Muscle of leg (tissue), 11 donors: ENCODE measurements around the gene GLRB. TPM values are rescaled to one million over a fixed set of nuclear protein-coding genes. Genes with fewer than 3 reads are reported as not detected.
"Not testable (repeated sequence)": the region's sequence is repeated elsewhere in the genome, so short reads cannot be mapped to it uniquely, and the experiment has no call there.

Experiments used
- DNase-seq: peaks from one replicate; pipeline ENCODE4 v3.0.0; 2013
- H3K27ac ChIP-seq: one replicate; pipeline ENCODE4 v1.5.1; 2013; ENCODE audit warnings: mild to moderate bottlenecking, low read length, control low read depth
- H3K27me3 ChIP-seq: one replicate; pipeline ENCODE4 v1.6.1; 2013; ENCODE audit warnings: low read length; ENCODE audit not compliant: control insufficient read depth, insufficient read depth
- H3K36me3 ChIP-seq: one replicate; pipeline ENCODE4 v1.6.1; 2013; ENCODE audit warnings: low read length; ENCODE audit not compliant: control insufficient read depth, insufficient read depth
- H3K4me1 ChIP-seq: one replicate; pipeline ENCODE4 v1.6.1; 2013; ENCODE audit warnings: low read length; ENCODE audit not compliant: control insufficient read depth, insufficient read depth
- H3K4me3 ChIP-seq: one replicate; pipeline ENCODE4 v1.5.1; 2013; ENCODE audit warnings: low read length, control low read depth
- H3K9me3 ChIP-seq: replicated peaks from 2 replicates; pipeline ENCODE4 v1.6.1; 2013; ENCODE audit warnings: low read depth, low read length; ENCODE audit not compliant: control insufficient read depth
- WGBS: methylation state at CpG from one replicate; pipeline ENCODE4 v1.1.5; 2013; ENCODE audit warnings: missing lambda C conversion rate; ENCODE audit not compliant: insufficient coverage; 5-methylcytosine and 5-hydroxymethylcytosine counted together
- polyA plus RNA-seq, 8 donors: library from polyadenylated mRNA; unstranded; fragments of 120-200 nt; gene quantifications; one replicate each; pipeline versions ENCODE4 v1.2.1 to v1.2.3, GENCODE V29; 2013; ENCODE audit warnings: inconsistent platforms in 1 of 8, low replicate concordance in 1 of 8; ENCODE audit not compliant: insufficient read length in 8 of 8, insufficient read depth in 1 of 8
- total RNA-seq: library from RNA; stranded (reverse); fragments of 120-200 nt; gene quantifications from one replicate; pipeline ENCODE4 v1.2.4, GENCODE V29; 2013

Gene GLRB
- total and polyA plus RNA-seq, 9 donors, result 3.9 to 8.9 (median 7.2) TPM

GRCh38 chr4:157180268-157180667, 104.3 kb downstream of the GLRB start:
- not testable (repeated sequence) for H3K27me3 ChIP-seq, H3K4me1 ChIP-seq, H3K36me3 ChIP-seq, H3K4me3 ChIP-seq, DNase-seq, H3K9me3 ChIP-seq, H3K27ac ChIP-seq
- 84% methylated on average over 13 of the region's 14 CpGs for WGBS

- Histone ChIP-seq H3K27ac (no peak overlapping the region), H3K36me3 (no peaks in the 10 kb centered on the region), H3K27me3 (no peaks in the 10 kb centered on the region), H3K4me3 (no peak overlapping the region), H3K4me1 (no peaks in the 10 kb centered on the region), H3K9me3 (no peaks in the 10 kb centered on the region)
- DNase-seq, result no peak
- WGBS, result no CpG with 5 or more reads among the region's 1 CpG
These were observed 108.3 kb downstream of the GLRB start for GRCh38 chr4:157184300-157184699.

GRCh38 chr4:157185363-157185762, 109.4 kb downstream of the GLRB start:
- DNase-seq, result no peak
- H3K4me3 ChIP-seq, result no peak overlapping the region
- no peak overlapping the region for H3K27ac ChIP-seq
- no peaks in the 10 kb centered on the region for H3K9me3 ChIP-seq
- H3K4me1 ChIP-seq, result no peaks in the 10 kb centered on the region
- H3K36me3 ChIP-seq, result no peaks in the 10 kb centered on the region
- H3K27me3 ChIP-seq, result no peaks in the 10 kb centered on the region

- no CpG with 5 or more reads among the region's 2 CpGs for WGBS
- no peak overlapping the region for H3K4me3 ChIP-seq
- H3K4me1 ChIP-seq, result no peaks in the 10 kb centered on the region
- no peak overlapping the region for H3K27ac ChIP-seq
- no peaks in the 10 kb centered on the region for H3K27me3 ChIP-seq
- H3K36me3 ChIP-seq, result no peaks in the 10 kb centered on the region
- DNase-seq, result no peak
- H3K9me3 ChIP-seq, result no peaks in the 10 kb centered on the region
These were observed 119.4 kb downstream of the GLRB start for GRCh38 chr4:157195374-157195773.

GRCh38 chr4:157196046-157196445, 120.1 kb downstream of the GLRB start:
- no peak overlapping the region for H3K4me3 ChIP-seq
- no peak overlapping the region for H3K27ac ChIP-seq
- 100% methylated on average over 1 of the region's 1 CpG for WGBS
- no peaks in the 10 kb centered on the region for H3K9me3 ChIP-seq
- no peak for DNase-seq
- no peaks in the 10 kb centered on the region for H3K4me1 ChIP-seq
- no peaks in the 10 kb centered on the region for H3K27me3 ChIP-seq
- H3K36me3 ChIP-seq, result no peaks in the 10 kb centered on the region

- 73% methylated on average over 13 of the region's 17 CpGs for WGBS
- Histone ChIP-seq H3K4me3 (no peak overlapping the region), H3K9me3 (no peaks in the 10 kb centered on the region), H3K27ac (no peak overlapping the region), H3K4me1 (no peaks in the 10 kb centered on the region), H3K27me3 (no peaks in the 10 kb centered on the region), H3K36me3 (no peaks in the 10 kb centered on the region)
- no peak for DNase-seq
These were observed 128.8 kb downstream of the GLRB start for GRCh38 chr4:157204634-157205244.

GRCh38 chr4:157217708-157218107, 141.8 kb downstream of the GLRB start:
- H3K27ac ChIP-seq, result no peak overlapping the region
- WGBS, result no CpG with 5 or more reads among the region's 3 CpGs
- peak; percentile 15 for DNase-seq

GRCh38 chr4:157219711-157220370, 143.9 kb downstream of the GLRB start:
- no peak for DNase-seq
- H3K36me3 ChIP-seq, result no peaks in the 10 kb centered on the region
- peaks cover 14% of the 10 kb centered on the region for H3K4me1 ChIP-seq
- WGBS, result 1% methylated on average over 9 of the region's 16 CpGs
- no peaks in the 10 kb centered on the region for H3K9me3 ChIP-seq
- no peak overlapping the region for H3K4me3 ChIP-seq
- peaks cover 33% of the 10 kb centered on the region for H3K27me3 ChIP-seq
- H3K27ac ChIP-seq, result no peak overlapping the region

More at GRCh38 chr4:157217708-157218107, 141.8 kb downstream of the GLRB start:
- Histone ChIP-seq H3K9me3 (no peaks in the 10 kb centered on the region), H3K4me1 (peaks cover 11% of the 10 kb centered on the region), H3K4me3 (no peak overlapping the region), H3K36me3 (no peaks in the 10 kb centered on the region), H3K27me3 (peaks cover 30% of the 10 kb centered on the region)

GRCh38 chr4:157220371-157220881, 144.5 kb downstream of the GLRB start, which contains the start of gene GRIA2:
GRIA2 (plus strand) TSS chr4:157220728; CDS start chr4:157221043, 315 bp downstream.
- under 1% methylated on average over 49 of the region's 57 CpGs for WGBS

GRCh38 chr4:157221426-157221894, 145.5 kb downstream of the GLRB start:
- WGBS, result 2% methylated on average over 18 of the region's 24 CpGs
- Histone ChIP-seq H3K4me3 (peak overlapping the region; percentile 27), H3K27ac (no peak overlapping the region), H3K9me3 (no peaks in the 10 kb centered on the region), H3K27me3 (peaks cover 33% of the 10 kb centered on the region), H3K36me3 (no peaks in the 10 kb centered on the region), H3K4me1 (peaks cover 14% of the 10 kb centered on the region)
- DNase-seq, result peak; percentile 1

More at GRCh38 chr4:157220371-157220881, 144.5 kb downstream of the GLRB start, which contains the start of gene GRIA2:
- Histone ChIP-seq H3K9me3 (no peaks in the 10 kb centered on the region), H3K4me3 (peak within 1 kb of the TSS; percentile 13), H3K4me1 (peaks cover 14% of the 10 kb centered on the region), H3K27me3 (peaks cover 33% of the 10 kb centered on the region), H3K36me3 (no peaks in the 10 kb centered on the region), H3K27ac (no peak within 1 kb of the TSS)
- DNase-seq, result peak; percentile 86
